ENCODE measurements around the gene ZSCAN32. TPM values are rescaled to one million over a fixed set of nuclear protein-coding genes. Genes with fewer than 3 reads are reported as not detected.

The ZSCAN32 gene
- total and polyA plus RNA-seq, 2 of the 8 experiments (the other 6 are each of a cell fraction or from before 2014, with no cell fraction given): 13.4 to 22.0 TPM

DNA sequence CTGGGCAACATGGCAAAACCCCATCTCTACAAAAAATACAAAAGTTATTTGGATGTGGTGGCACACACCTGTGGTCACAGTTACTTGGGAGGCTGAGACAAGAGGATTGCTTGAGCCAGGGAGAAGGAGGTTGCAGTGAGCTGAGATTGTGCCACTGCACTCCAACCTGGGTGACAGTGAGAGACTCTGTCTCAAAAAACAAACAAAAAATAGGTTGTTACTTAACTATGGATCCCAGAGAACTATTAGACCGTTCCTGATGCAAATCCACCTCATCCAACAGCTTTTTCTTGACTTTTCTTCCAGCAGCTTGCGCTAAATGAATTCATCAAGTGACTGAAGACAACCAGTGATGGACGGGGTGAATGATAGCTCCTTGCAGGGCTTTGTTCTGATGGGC, 45.2 kb downstream of the ZSCAN32 start, which contains the start of gene OR2C1 (continued):
- TF ChIP-seq SP4 (IDR thresholded peaks at IDR 0.05; ENCODE audit: low read length) (no peak), EP300 (IDR thresholded peaks at IDR 0.05; ENCODE audit: borderline replicate concordance in 1 of 2, low read depth in 2 of 2, low read length in 2 of 2) (no peak), ASH2L (IDR thresholded peaks at IDR 0.05; ENCODE audit: low read length) (no peak), CHD7 (IDR thresholded peaks at IDR 0.05; ENCODE audit: insufficient replicate concordance, low read length) (no peak)

Measured in H1 (cell line).